ENCODE results near the gene GMDS. TPM values are rescaled to one million over a fixed set of nuclear protein-coding genes. Genes with fewer than 3 reads are reported as not detected.

Gene GMDS
- total RNA-seq, 1 experiment from 2014 or later: 35.0 TPM

DNA sequence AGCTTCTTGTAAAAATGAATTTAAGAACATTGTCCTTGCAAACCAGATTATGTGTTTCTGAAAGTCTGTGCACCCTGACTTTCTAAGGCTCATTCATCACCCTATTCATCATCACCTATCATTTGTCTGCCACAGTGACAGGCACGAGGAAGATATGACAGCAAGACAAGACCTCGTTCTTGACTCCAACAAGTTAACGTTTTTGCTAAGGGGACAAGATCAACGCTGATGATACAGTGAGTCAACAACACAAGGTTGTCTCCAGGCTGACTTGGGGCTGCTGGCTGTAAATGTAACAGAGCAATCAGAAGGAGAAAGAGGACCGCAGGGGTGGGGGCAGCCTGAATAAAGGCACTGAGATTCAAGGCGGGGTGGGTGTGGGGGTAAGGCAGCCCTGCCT is 541.5 kb downstream of the GMDS start:
- ATAC-seq (no peak), DNase-seq (ENCODE audit: low spot score) (no peak)
- Mint-ChIP-seq H3K9me3 (peaks cover 2% of the 10 kb centered on the region), H3K27ac (no peak overlapping the region), H3K4me1 (peaks cover 2% of the 10 kb centered on the region; the same call in 1 of the 2 replicates), H3K27me3 (ENCODE audit: low read depth) (no peaks in the 10 kb centered on the region), H3K36me3 (no peaks in the 10 kb centered on the region), H3K4me3 (no peak overlapping the region)
- ChIA-PET POLR2A (interaction anchor here (0.7 kb wide), 1 partner anchor 32 kb away, joined by 4 read pairs; no protein-coding TSS in a partner anchor), CTCF (no interaction called here)
- no peak for TF ChIP-seq ELF4 (CRISPR knock-in tag; IDR thresholded peaks at IDR 0.05; ENCODE audit: low read depth)
- TF ChIP-seq TEAD4 (CRISPR knock-in tag; IDR thresholded peaks at IDR 0.05): no peak
- TF ChIP-seq ZNF317 (CRISPR knock-in tag; IDR thresholded peaks at IDR 0.05; ENCODE audit: borderline replicate concordance, low read depth): no peak
- no peak for TF ChIP-seq PREB (CRISPR knock-in tag; IDR thresholded peaks at IDR 0.05; ENCODE audit: borderline replicate concordance)
- no peak for TF ChIP-seq FOXJ3 (CRISPR knock-in tag; IDR thresholded peaks at IDR 0.05; ENCODE audit: borderline replicate concordance)
- TF ChIP-seq MYBL2 (CRISPR knock-in tag; IDR thresholded peaks at IDR 0.05): no peak
- no peak for TF ChIP-seq TCF7 (CRISPR knock-in tag; IDR thresholded peaks at IDR 0.05; ENCODE audit: low read depth)
- TF ChIP-seq RORB (CRISPR knock-in tag; IDR thresholded peaks at IDR 0.05): no peak
- no peak for TF ChIP-seq TP53 (CRISPR knock-in tag; IDR thresholded peaks at IDR 0.05)
- TF ChIP-seq ZNF423 (CRISPR knock-in tag; IDR thresholded peaks at IDR 0.05): no peak
- TF ChIP-seq CREB1 (CRISPR knock-in tag; IDR thresholded peaks at IDR 0.05): no peak
- TF ChIP-seq, protein P1, sequence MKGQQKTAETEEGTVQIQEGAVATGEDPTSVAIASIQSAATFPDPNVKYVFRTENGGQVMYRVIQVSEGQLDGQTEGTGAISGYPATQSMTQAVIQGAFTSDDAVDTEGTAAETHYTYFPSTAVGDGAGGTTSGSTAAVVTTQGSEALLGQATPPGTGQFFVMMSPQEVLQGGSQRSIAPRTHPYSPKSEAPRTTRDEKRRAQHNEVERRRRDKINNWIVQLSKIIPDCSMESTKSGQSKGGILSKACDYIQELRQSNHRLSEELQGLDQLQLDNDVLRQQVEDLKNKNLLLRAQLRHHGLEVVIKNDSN (CRISPR knock-in tag; IDR thresholded peaks at IDR 0.05): no peak
- TF ChIP-seq, protein P2, sequence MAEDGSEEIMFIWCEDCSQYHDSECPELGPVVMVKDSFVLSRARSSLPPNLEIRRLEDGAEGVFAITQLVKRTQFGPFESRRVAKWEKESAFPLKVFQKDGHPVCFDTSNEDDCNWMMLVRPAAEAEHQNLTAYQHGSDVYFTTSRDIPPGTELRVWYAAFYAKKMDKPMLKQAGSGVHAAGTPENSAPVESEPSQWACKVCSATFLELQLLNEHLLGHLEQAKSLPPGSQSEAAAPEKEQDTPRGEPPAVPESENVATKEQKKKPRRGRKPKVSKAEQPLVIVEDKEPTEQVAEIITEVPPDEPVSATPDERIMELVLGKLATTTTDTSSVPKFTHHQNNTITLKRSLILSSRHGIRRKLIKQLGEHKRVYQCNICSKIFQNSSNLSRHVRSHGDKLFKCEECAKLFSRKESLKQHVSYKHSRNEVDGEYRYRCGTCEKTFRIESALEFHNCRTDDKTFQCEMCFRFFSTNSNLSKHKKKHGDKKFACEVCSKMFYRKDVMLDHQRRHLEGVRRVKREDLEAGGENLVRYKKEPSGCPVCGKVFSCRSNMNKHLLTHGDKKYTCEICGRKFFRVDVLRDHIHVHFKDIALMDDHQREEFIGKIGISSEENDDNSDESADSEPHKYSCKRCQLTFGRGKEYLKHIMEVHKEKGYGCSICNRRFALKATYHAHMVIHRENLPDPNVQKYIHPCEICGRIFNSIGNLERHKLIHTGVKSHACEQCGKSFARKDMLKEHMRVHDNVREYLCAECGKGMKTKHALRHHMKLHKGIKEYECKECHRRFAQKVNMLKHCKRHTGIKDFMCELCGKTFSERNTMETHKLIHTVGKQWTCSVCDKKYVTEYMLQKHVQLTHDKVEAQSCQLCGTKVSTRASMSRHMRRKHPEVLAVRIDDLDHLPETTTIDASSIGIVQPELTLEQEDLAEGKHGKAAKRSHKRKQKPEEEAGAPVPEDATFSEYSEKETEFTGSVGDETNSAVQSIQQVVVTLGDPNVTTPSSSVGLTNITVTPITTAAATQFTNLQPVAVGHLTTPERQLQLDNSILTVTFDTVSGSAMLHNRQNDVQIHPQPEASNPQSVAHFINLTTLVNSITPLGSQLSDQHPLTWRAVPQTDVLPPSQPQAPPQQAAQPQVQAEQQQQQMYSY (CRISPR knock-in tag; IDR thresholded peaks at IDR 0.05): no peak
- TF ChIP-seq AFF4 (CRISPR knock-in tag; IDR thresholded peaks at IDR 0.05; ENCODE audit: borderline replicate concordance): no peak
- TF ChIP-seq SMAD4 (CRISPR knock-in tag; IDR thresholded peaks at IDR 0.05): no peak

- ChIA-PET CTCF (interaction anchor here (1.5 kb wide), 1 partner anchor 17 kb away, joined by 4 read pairs; no protein-coding TSS in a partner anchor), POLR2A (interaction anchor here (0.7 kb wide), 1 partner anchor 33 kb away, joined by 4 read pairs; no protein-coding TSS in a partner anchor)
- Mint-ChIP-seq H3K27me3 (ENCODE audit: low read depth) (no peaks in the 10 kb centered on the region), H3K9me3 (peaks cover 3% of the 10 kb centered on the region), H3K27ac (no peak overlapping the region), H3K36me3 (no peaks in the 10 kb centered on the region), H3K4me3 (no peak overlapping the region), H3K4me1 (peaks cover 2% of the 10 kb centered on the region; the same call in 1 of the 2 replicates)
- no peak for DNase-seq (ENCODE audit: low spot score)
- no peak for ATAC-seq
- TF ChIP-seq ZNF219 (CRISPR knock-in tag; IDR thresholded peaks at IDR 0.05; ENCODE audit: borderline replicate concordance) (no peak), FOXK1 (CRISPR knock-in tag; IDR thresholded peaks at IDR 0.05) (no peak), ZBTB43 (CRISPR knock-in tag; IDR thresholded peaks at IDR 0.05) (no peak), ESRRA (CRISPR knock-in tag; IDR thresholded peaks at IDR 0.05; ENCODE audit: borderline replicate concordance) (no peak), PRRX2 (CRISPR knock-in tag; IDR thresholded peaks at IDR 0.05) (no peak), SMAD3 (CRISPR knock-in tag; IDR thresholded peaks at IDR 0.05; ENCODE audit: borderline replicate concordance) (no peak), TEAD4 (CRISPR knock-in tag; IDR thresholded peaks at IDR 0.05) (no peak), ZNF138 (CRISPR knock-in tag; conservative IDR thresholded peaks at IDR 0.05) (no peak)
- TF ChIP-seq, protein P3, sequence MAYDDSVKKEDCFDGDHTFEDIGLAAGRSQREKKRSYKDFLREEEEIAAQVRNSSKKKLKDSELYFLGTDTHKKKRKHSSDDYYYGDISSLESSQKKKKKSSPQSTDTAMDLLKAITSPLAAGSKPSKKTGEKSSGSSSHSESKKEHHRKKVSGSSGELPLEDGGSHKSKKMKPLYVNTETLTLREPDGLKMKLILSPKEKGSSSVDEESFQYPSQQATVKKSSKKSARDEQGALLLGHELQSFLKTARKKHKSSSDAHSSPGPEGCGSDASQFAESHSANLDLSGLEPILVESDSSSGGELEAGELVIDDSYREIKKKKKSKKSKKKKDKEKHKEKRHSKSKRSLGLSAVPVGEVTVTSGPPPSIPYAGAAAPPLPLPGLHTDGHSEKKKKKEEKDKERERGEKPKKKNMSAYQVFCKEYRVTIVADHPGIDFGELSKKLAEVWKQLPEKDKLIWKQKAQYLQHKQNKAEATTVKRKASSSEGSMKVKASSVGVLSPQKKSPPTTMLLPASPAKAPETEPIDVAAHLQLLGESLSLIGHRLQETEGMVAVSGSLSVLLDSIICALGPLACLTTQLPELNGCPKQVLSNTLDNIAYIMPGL (CRISPR knock-in tag; IDR thresholded peaks at IDR 0.05): no peak
Measured at GRCh38 chr6:1703091-1703855, 542.1 kb downstream of the GMDS start.

Measured in WTC11 (cell line).